ENCODE results near the gene PLD6.

- TF ChIP-seq CTCF (IDR thresholded peaks at IDR 0.05) (no peak), POLR2A (IDR thresholded peaks at IDR 0.05) (no peak)
Observed at GRCh38 chr17:17186551-17187505, 19.3 kb downstream of the PLD6 start.
